M059J (cell line): Measurements from ENCODE around the gene ITGA8. TPM values are rescaled to one million over a fixed set of nuclear protein-coding genes. Genes with fewer than 3 reads are reported as not detected.

Experiments
- DNase-seq: peaks from one replicate; pipeline ENCODE4 v3.0.0-alpha.2; 2012; ENCODE audit warnings: low read depth
- total RNA-seq: library from RNA; depleted of rRNA; stranded (reverse); fragments of >200 nt; shearing (Covaris generic); gene quantifications from 2 replicates; pipeline ENCODE4 v1.2.3, GENCODE V29; 2014

The ITGA8 gene
- total RNA-seq, 1 experiment from 2014 or later, result 0.62 TPM

DNA sequence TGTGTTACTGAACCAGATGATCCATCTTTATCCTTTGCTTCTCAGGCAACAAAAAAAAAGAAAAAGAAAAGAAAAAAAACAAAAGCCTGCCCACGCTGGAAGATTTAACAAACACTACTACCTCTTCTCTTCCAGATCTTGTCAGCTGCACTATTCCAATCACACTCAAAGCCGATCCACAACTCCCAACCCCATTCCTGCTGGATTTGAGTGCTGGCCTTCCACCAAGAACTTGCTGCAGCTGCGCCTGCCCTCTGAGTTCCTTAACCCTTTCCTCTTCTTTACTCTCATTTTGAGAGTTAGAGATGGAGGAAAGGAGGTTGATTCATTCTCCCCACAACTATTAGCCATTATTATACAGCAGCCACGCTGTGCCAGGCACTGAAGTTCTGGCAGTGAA, 16.0 kb upstream of the ITGA8 start:
- no peak for DNase-seq

- no peak for DNase-seq
Observed at GRCh38 chr10:15730341-15730740, 10.6 kb upstream of the ITGA8 start.

- DNase-seq, result no peak
Observed at GRCh38 chr10:15729890-15730289, 10.2 kb upstream of the ITGA8 start.

DNA sequence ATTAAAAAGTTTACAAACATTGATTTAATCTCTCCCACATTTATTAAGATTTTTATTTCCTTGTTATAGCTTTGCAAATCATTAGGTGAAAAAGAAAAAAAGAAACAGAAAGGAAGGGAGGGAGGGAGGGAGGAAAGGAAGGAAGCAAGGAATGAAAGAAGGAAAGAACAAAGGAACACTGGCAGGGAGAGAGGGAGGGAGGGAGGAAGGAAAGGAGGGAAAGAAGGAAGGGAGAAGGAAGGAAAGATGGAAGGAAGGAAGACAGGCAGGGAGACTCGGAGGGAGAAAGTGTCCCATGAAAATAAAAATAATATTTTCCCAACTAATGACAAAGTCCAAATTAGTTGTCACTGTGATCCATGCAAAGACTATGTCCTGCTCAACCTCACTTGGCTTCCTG, 6.3 kb upstream of the ITGA8 start:
- no peak for DNase-seq

- DNase-seq, result peak; percentile 50
Observed at GRCh38 chr10:15725603-15726002, 5.9 kb upstream of the ITGA8 start.

DNA sequence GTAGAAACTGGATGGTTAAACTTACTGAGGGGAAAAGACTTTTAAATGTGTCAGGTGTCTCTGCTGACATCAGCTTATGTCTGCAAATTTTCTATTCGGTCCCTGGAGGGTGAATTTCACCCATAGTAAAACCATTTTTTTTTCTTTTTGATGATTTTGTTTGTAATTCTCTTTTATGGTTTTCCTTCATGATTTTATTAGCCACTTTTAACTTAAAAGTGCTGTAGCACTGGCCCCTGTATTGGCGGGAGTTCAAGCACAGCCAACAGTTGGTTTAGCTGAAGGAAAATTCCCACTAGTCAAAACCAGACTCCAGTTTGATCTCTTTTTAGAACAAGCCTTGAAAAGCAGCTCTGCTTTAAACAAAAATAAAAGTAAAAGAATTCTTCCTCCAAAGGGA, 5.0 kb upstream of the ITGA8 start:
- DNase-seq, result no peak

GRCh38 chr10:15723803-15724202, 4.1 kb upstream of the ITGA8 start:
- DNase-seq, result no peak

DNA sequence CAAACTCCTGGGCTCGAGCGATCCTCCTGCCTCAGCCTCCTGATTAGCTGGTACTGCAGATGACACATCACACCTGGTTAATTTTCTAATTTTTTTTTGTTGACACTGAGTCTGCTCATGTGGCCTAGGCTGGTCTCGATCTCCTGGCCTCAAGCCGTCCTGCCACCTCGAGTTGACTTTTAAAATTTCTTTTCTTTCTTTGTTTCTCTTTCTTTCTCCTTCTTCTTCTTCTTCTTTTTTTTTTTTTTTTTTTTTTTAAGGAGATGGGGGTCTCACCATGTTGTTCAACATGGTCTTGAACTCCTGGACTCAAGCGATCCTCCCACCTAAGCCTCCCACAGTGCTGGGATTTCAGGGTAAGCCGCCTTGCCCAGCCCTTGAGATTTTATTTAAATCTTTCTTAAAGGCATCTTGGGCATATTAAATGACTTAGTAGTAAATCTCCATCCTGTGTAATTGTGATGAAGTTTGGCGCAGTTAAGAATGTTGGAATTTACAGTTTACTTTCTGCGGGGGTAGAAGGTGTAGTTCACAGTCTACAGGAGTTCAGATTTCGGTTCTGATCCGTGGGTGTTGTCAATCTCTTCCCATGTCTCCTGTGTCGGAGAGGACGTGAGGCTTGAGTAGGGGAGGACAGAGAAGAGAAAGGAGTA, 1.0 kb upstream of the ITGA8 start:
- no peak for DNase-seq

GRCh38 chr10:15719049-15719898, 448 bp downstream of the ITGA8 start:
- DNase-seq, result no peak

GRCh38 chr10:15718694-15719048, 1.1 kb downstream of the ITGA8 start:
- DNase-seq, result no peak

- DNase-seq, result peak; percentile 18
Observed at GRCh38 chr10:15715619-15716227, 4.0 kb downstream of the ITGA8 start.

GRCh38 chr10:15714847-15715246, 4.9 kb downstream of the ITGA8 start:
- DNase-seq, result no peak

- DNase-seq, result peak; percentile 25
Observed at GRCh38 chr10:15712883-15713282, 6.8 kb downstream of the ITGA8 start.

GRCh38 chr10:15710455-15710854, 9.3 kb downstream of the ITGA8 start:
- DNase-seq, result no peak

GRCh38 chr10:15705298-15705697, 14.4 kb downstream of the ITGA8 start:
- no peak for DNase-seq

GRCh38 chr10:15704581-15704968, 15.1 kb downstream of the ITGA8 start:
- peak; percentile 35 for DNase-seq

DNA sequence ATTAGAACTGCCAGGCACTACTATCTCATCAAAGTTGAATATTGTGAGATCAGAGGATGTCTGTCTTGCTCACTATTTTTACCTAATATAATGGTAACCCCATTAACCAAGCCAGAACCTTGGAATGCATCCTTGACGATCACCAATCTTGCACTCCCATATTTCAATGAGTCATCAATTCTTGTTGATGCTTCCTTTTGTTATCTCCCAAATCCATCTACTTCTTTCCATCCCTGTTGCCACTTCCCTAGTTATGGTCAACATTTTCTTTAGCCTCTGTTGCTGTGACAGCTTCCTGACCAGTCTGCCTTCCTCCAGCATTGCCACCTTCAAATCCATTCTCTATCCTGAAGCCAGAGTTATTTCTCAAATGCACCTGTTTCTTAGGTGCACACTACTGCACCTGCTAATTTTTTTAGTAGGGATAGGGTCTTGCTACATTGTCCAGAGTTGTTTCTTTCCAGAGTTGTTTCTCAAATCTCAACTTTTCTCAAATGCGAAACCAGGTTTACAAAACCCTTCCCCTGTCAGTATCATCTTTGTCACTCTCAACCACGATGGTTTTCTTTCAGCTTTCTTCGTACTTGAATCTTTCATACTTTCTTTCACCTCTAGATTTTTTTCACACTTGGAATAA, 15.7 kb downstream of the ITGA8 start:
- peak; percentile 21 for DNase-seq

GRCh38 chr10:15703151-15703880, 16.4 kb downstream of the ITGA8 start:
- DNase-seq, result peak; percentile 19

GRCh38 chr10:15700078-15700674, 19.5 kb downstream of the ITGA8 start:
- no peak for DNase-seq

DNA sequence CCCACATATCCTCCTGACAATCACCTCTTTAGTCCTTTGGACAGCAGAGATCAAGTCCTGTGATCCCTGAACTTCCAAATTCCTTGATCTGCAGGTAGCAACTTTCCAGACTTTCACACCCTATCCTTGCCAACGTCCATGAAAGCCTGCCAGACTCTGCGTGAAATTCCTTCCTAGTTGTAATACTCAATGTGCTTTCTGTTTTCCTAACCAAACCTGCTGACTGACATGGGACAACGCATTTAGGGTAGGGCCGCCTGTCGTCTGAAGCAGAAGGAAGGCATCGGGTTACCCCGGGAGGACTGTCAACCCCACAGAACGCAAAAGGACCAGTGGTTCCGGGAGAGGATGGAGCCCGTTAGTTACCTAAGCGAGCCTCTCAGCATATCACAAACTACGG, 23.9 kb downstream of the ITGA8 start:
- DNase-seq, result no peak

GRCh38 chr10:15690031-15690430, 29.7 kb downstream of the ITGA8 start:
- no peak for DNase-seq
